ENCODE results near the gene DLX5.

GRCh38 chr7:97024209-97025129 lies at the start of gene DLX5:
- TF ChIP-seq CTCF (IDR thresholded peaks at IDR 0.05) (no peak), EZH2 (IDR thresholded peaks at IDR 0.05; ENCODE audit: borderline replicate concordance, insufficient read depth, low read depth, low read length, poor library complexity, severe bottlenecking) (no peak)
